GM12892 (cell line): ENCODE measurements around the gene MISP.

Experiments
- POLR2A ChIP-seq: IDR thresholded peaks from 2 replicates; pipeline ENCODE4 v1.6.1; 2011; ENCODE audit warnings: low read depth, low read length, control low read depth
- POLR2AphosphoS5 ChIP-seq: IDR thresholded peaks from 2 replicates; pipeline ENCODE4 v1.6.1; 2011; ENCODE audit warnings: low read depth, low read length, control low read depth
- TAF1 ChIP-seq: IDR thresholded peaks from 2 replicates; pipeline ENCODE4 v1.6.1; 2011; ENCODE audit warnings: low read depth, mild to moderate bottlenecking, control low read depth, low read length, borderline replicate concordance

DNA sequence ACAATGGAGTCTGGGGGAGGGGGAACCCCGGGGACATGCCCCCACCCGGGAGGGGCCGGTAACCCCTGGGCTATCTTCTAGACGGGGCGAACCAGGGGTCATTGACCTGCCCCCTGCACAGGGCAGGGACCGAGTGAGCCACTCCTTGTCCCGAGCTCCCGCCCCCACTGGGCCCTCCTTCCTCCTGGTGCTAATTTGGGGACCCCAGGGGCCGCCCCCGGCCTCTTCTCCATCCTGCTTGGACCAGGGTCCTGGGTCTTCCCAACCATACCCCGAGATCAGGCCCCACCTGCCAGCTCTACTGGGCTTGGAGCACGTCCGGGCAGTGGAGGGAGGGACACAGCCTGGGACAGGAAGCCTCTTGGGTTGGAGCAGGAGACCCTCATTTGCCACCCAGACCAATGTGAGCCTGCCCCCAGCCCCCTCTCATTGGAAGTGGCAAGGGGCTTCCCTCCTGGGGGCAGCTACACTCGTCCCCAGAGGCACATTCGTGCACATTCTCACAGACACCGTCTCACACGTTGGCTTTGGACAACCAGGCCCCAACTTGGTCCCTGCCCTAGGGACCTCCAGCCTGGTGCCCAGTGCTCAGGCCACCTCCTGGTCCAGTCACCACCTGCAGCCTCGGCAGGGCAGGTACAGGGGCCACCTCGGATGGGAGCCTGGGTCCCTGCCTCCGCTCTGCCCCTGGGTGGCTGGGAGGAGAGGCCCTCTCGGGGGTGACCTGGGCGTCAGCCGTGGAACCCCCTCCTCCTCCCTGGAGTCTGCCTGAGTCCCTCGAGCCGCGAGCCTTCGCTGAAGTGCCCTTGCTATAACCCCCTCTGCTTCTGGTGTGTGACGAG lies 3.3 kb upstream of the MISP start:
- no peak for TF ChIP-seq POLR2AphosphoS5
- TF ChIP-seq TAF1, result no peak
- no peak for TF ChIP-seq POLR2A
